ENCODE results near the gene FGF1. TPM values are rescaled to one million over a fixed set of nuclear protein-coding genes. Genes with fewer than 3 reads are reported as not detected.

The FGF1 gene
- total and polyA plus RNA-seq, 2 donors: 0.99 to 1.6 TPM

DNA sequence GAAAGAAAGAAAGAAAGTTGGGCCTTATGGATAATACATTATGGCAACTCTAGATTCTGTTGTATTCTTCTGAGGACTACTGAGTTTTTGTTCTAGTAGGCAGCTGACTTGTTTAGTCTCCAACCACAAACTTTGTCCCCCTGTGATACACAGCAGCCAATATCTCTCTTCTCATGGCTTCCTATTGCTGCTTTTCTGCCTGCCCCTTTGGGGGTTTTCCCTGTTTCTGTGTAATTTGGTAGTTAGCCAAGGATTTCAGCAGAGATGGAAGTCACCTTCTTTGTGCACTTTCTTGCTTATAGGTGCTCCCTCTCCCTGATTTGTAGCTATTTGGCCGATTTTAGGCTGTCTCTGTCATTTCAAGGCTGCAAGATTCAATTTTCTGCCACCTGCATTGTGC lies 109.6 kb downstream of the FGF1 start:
- Histone ChIP-seq H3K27me3 (ENCODE audit: control insufficient read depth in 2 of 2, insufficient read depth in 1 of 2, low read length in 1 of 2) (no peaks in the 10 kb centered on the region), H3K4me1 (ENCODE audit: control insufficient read depth in 2 of 2, insufficient read depth in 2 of 2, low read length in 2 of 2) (peaks cover 0 to 2% of the 10 kb centered on the region in 2 donors), H3K4me3 (ENCODE audit: low read length in 2 of 2) (no peak overlapping the region), H3K9me3 (ENCODE audit: control insufficient read depth in 2 of 2, insufficient read depth in 1 of 2, low read length in 1 of 2) (peaks cover 0 to 7% of the 10 kb centered on the region in 2 donors), H3K36me3 (ENCODE audit: control insufficient read depth in 2 of 2, insufficient read depth in 2 of 2, low read length in 1 of 2) (no peaks in the 10 kb centered on the region), H3K27ac (ENCODE audit: low read depth in 1 of 2, low read length in 1 of 2) (no peak overlapping the region)
- 92% methylated on average over 1 of the region's 1 CpG for WGBS
- no peak for DNase-seq (ENCODE audit: low read depth in 6 of 9, low spot score in 9 of 9)

DNA sequence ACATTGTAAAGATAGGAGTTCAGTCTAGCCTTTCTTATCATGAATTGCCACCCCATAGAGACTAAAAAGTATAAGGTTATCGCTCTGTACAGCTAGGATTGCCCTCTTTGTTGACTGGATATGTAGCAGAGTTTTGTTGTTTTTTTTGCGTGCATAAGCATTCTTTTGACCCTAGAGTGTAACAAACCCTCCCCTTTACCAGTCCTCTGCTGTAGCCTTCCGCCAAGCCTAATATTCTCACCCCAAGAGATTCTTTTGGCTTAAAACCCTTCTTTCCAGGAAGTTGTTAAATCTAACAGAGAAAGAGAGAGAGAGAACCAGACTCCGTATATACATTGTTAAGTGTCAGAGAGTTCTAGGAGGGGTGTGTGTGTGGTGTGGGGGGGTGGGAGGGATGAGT lies 113.9 kb downstream of the FGF1 start:
- peaks cover 0 to 3% of the 10 kb centered on the region in 2 donors for H3K4me1 ChIP-seq (ENCODE audit: control insufficient read depth in 2 of 2, insufficient read depth in 2 of 2, low read length in 2 of 2)
- no peak for DNase-seq (ENCODE audit: low read depth in 6 of 9, low spot score in 9 of 9)

DNA sequence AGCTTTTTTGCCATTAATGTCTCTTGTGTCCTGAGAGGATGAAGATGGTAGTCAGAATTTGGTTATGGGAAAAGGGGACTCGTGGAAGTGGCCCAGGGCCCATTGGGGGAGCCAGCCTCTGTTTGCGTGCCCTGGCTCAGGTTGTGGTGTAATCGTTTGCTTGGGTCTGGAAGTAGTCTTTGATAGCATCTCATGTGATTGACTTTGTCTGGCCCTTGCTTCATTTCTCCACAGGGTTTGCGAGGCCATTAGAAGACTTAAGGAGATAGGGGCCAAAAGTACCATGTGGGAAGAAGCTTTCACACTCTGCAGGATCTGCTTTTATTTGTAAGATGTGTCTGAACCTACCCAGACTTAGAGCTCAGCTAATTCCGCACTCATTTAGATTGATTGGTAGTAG lies 114.5 kb downstream of the FGF1 start:
- Histone ChIP-seq H3K36me3 (ENCODE audit: control insufficient read depth in 2 of 2, insufficient read depth in 2 of 2, low read length in 1 of 2) (no peaks in the 10 kb centered on the region), H3K4me3 (ENCODE audit: low read length in 2 of 2) (no peak overlapping the region), H3K9me3 (ENCODE audit: control insufficient read depth in 2 of 2, insufficient read depth in 1 of 2, low read length in 1 of 2) (no peaks in the 10 kb centered on the region), H3K27me3 (ENCODE audit: control insufficient read depth in 2 of 2, insufficient read depth in 1 of 2, low read length in 1 of 2) (no peaks in the 10 kb centered on the region), H3K4me1 (ENCODE audit: control insufficient read depth in 2 of 2, insufficient read depth in 2 of 2, low read length in 2 of 2) (peaks cover 0 to 3% of the 10 kb centered on the region in 2 donors), H3K27ac (ENCODE audit: low read depth in 1 of 2, low read length in 1 of 2) (peak overlapping the region in 1 of 2 donors; percentile 17)
- 93% methylated on average over 5 of the region's 5 CpGs for WGBS
- DNase-seq (ENCODE audit: low read depth in 6 of 9, low spot score in 9 of 9): no peak

More for the DNA sequence above, 113.9 kb downstream of the FGF1 start:
- Histone ChIP-seq H3K9me3 (ENCODE audit: control insufficient read depth in 2 of 2, insufficient read depth in 1 of 2, low read length in 1 of 2) (no peaks in the 10 kb centered on the region), H3K36me3 (ENCODE audit: control insufficient read depth in 2 of 2, insufficient read depth in 2 of 2, low read length in 1 of 2) (no peaks in the 10 kb centered on the region), H3K4me3 (ENCODE audit: low read length in 2 of 2) (no peak overlapping the region), H3K27ac (ENCODE audit: low read depth in 1 of 2, low read length in 1 of 2) (no peak overlapping the region), H3K27me3 (ENCODE audit: control insufficient read depth in 2 of 2, insufficient read depth in 1 of 2, low read length in 1 of 2) (no peaks in the 10 kb centered on the region)
- 97% methylated on average over 4 of the region's 4 CpGs for WGBS

DNA sequence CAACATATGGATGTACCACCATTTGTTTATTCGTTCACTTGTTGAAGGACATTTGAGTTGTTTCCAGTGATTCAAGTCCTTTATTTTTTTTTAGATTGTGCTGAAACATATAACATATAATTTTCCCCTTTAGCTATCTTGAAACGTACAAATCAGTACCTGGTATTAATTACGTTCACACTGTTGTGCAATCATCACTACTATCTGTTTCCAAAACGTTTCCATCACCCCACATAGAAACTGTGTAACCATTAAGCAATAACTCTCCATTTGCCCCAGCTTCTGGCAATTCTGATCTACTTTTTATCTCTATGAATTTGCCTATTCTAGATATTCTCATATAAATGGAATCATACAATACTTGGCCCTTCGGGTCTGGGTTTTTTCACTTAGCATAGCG lies 116.0 kb downstream of the FGF1 start:
- 93% methylated on average over 6 of the region's 6 CpGs for WGBS
- H3K27me3 ChIP-seq (ENCODE audit: control insufficient read depth in 2 of 2, insufficient read depth in 1 of 2, low read length in 1 of 2): no peaks in the 10 kb centered on the region
- H3K4me3 ChIP-seq (ENCODE audit: low read length in 2 of 2): no peak overlapping the region
- H3K27ac ChIP-seq (ENCODE audit: low read depth in 1 of 2, low read length in 1 of 2): no peak overlapping the region
- H3K9me3 ChIP-seq (ENCODE audit: control insufficient read depth in 2 of 2, insufficient read depth in 1 of 2, low read length in 1 of 2): no peaks in the 10 kb centered on the region
- H3K36me3 ChIP-seq (ENCODE audit: control insufficient read depth in 2 of 2, insufficient read depth in 2 of 2, low read length in 1 of 2): no peaks in the 10 kb centered on the region
- peaks cover 0 to 3% of the 10 kb centered on the region in 2 donors for H3K4me1 ChIP-seq (ENCODE audit: control insufficient read depth in 2 of 2, insufficient read depth in 2 of 2, low read length in 2 of 2)
- DNase-seq (ENCODE audit: low read depth in 6 of 9, low spot score in 9 of 9): no peak

DNA sequence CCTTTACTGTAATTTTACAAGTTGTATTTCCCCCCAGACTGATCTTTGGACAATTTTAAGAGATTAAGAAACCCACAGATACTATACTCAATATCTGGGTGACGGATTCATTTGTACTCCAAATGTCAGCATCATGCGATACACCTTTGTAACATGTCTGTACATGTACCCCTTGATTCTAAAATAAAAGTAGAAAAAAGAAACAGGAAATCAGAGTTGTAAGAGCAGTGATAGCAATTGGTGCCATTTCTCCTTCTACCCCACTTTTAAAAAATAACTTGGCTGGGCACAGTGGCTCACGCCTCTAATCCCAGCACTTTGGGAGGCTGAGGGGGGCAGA lies 116.9 kb downstream of the FGF1 start:
- no peak for DNase-seq (ENCODE audit: low read depth in 6 of 9, low spot score in 9 of 9)
- peaks cover 0 to 3% of the 10 kb centered on the region in 2 donors for H3K4me1 ChIP-seq (ENCODE audit: control insufficient read depth in 2 of 2, insufficient read depth in 2 of 2, low read length in 2 of 2)
- H3K27me3 ChIP-seq (ENCODE audit: control insufficient read depth in 2 of 2, insufficient read depth in 1 of 2, low read length in 1 of 2): no peaks in the 10 kb centered on the region
- no peaks in the 10 kb centered on the region for H3K9me3 ChIP-seq (ENCODE audit: control insufficient read depth in 2 of 2, insufficient read depth in 1 of 2, low read length in 1 of 2)
- H3K36me3 ChIP-seq (ENCODE audit: control insufficient read depth in 2 of 2, insufficient read depth in 2 of 2, low read length in 1 of 2): no peaks in the 10 kb centered on the region
- no peak overlapping the region for H3K4me3 ChIP-seq (ENCODE audit: low read length in 2 of 2)
- WGBS: 93% methylated on average over 3 of the region's 3 CpGs
- H3K27ac ChIP-seq (ENCODE audit: low read depth in 1 of 2, low read length in 1 of 2): peak overlapping the region in 1 of 2 donors; percentile 19

DNA sequence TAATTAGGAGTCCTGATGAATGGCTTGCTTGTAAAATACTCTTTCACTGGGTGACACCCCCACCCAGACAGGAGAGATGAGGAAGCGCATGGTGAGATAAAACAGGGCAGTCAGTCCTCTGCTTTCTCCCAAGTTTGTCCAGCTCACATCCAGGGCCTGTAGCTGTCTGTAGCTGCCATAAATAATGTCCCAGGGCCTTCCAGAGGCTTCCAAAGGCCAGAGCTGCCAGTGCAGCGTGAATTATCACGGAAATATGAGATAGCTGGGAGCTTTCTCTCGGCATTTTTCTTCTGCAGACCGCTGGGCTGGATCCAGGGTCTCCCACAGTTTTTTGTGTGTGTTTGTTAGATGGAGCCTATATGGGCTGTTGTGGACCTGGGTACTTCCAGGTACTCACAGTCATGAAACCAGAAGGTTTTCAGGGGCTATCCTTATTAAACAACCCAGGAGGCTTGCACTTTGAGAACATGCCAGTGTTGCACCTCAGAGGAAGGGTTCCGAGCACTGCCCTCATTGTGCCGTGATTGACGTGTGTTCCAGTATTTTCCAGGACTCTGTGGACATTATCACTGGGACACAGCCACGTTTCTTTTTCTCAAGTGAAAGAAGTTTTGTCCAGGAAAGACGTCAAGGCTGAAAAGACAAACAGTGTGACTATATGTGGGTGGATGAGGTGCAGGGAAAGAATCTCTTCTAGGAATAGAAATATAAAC lies 117.5 kb downstream of the FGF1 start:
- peak overlapping the region in 1 of 2 donors; percentile 19 for H3K27ac ChIP-seq (ENCODE audit: low read depth in 1 of 2, low read length in 1 of 2)

DNA sequence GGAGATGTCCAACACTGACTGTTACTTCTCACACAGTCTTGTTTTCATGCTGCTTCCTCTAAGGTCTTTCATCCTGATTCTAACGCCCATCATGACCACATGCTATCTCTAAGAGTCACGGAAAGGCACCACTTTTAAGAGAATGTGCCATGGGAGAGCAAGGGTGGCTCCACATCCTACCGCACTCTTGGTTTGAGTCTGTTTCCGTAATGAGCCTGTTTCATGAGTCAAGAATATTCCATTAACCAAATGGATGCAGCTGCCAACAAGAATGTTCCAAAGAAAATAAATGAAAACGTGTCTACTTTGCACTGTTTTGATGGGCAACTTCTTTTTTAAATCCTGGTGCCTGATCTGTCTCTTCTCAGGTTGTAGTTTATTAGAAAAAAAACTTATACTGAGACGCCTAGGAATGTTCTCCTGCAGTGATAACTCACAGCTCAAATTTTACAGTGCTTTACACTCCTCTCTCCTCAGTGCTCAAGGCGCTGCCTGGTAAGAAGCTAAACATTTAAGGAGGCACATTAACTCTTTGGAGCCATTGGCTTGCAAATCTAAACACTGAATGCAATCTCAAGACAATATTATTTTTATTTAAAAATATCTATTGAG lies 124.3 kb downstream of the FGF1 start:
- no peaks in the 10 kb centered on the region for H3K9me3 ChIP-seq (ENCODE audit: control insufficient read depth in 2 of 2, insufficient read depth in 1 of 2, low read length in 1 of 2)
- no peak for DNase-seq (ENCODE audit: low read depth in 6 of 9, low spot score in 9 of 9)
- H3K4me1 ChIP-seq (ENCODE audit: control insufficient read depth in 2 of 2, insufficient read depth in 2 of 2, low read length in 2 of 2): peaks cover 0 to 3% of the 10 kb centered on the region in 2 donors
- no peaks in the 10 kb centered on the region for H3K36me3 ChIP-seq (ENCODE audit: control insufficient read depth in 2 of 2, insufficient read depth in 2 of 2, low read length in 1 of 2)
- H3K4me3 ChIP-seq (ENCODE audit: low read length in 2 of 2): no peak overlapping the region
- WGBS: 94% methylated on average over 7 of the region's 7 CpGs
- no peaks in the 10 kb centered on the region for H3K27me3 ChIP-seq (ENCODE audit: control insufficient read depth in 2 of 2, insufficient read depth in 1 of 2, low read length in 1 of 2)
- no peak overlapping the region for H3K27ac ChIP-seq (ENCODE audit: low read depth in 1 of 2, low read length in 1 of 2)

More for the DNA sequence above, 117.5 kb downstream of the FGF1 start:
- Histone ChIP-seq H3K4me1 (ENCODE audit: control insufficient read depth in 2 of 2, insufficient read depth in 2 of 2, low read length in 2 of 2) (peaks cover 0 to 3% of the 10 kb centered on the region in 2 donors), H3K27me3 (ENCODE audit: control insufficient read depth in 2 of 2, insufficient read depth in 1 of 2, low read length in 1 of 2) (no peaks in the 10 kb centered on the region), H3K36me3 (ENCODE audit: control insufficient read depth in 2 of 2, insufficient read depth in 2 of 2, low read length in 1 of 2) (no peaks in the 10 kb centered on the region), H3K9me3 (ENCODE audit: control insufficient read depth in 2 of 2, insufficient read depth in 1 of 2, low read length in 1 of 2) (no peaks in the 10 kb centered on the region), H3K4me3 (ENCODE audit: low read length in 2 of 2) (no peak overlapping the region)
- DNase-seq (ENCODE audit: low read depth in 6 of 9, low spot score in 9 of 9): no peak
- WGBS: 91% methylated on average over 10 of the region's 10 CpGs

DNA sequence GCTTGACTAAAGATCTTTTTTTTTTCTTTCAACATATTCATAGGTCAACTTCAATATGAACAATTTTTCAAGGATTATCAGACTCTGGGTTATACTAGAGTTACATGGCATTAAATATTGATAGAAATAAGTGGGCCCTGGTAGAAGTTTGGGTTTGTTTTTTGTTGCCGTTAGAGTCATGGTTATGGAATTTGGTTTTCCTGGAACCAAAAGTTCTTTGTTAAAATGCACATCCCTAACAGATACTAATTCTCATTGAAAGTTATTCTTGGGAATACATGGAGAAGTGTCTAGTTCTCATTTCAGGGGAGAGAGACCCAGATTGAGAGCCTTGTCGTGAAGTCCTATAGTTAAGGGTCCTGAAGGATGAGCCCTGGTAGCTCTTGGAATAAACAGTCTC lies 124.9 kb downstream of the FGF1 start:
- H3K27ac ChIP-seq (ENCODE audit: low read depth in 1 of 2, low read length in 1 of 2): no peak overlapping the region
- DNase-seq (ENCODE audit: low read depth in 6 of 9, low spot score in 9 of 9): no peak
- 78% methylated on average over 2 of the region's 2 CpGs for WGBS
- no peaks in the 10 kb centered on the region for H3K9me3 ChIP-seq (ENCODE audit: control insufficient read depth in 2 of 2, insufficient read depth in 1 of 2, low read length in 1 of 2)
- H3K4me1 ChIP-seq (ENCODE audit: control insufficient read depth in 2 of 2, insufficient read depth in 2 of 2, low read length in 2 of 2): peaks cover 0 to 3% of the 10 kb centered on the region in 2 donors
- H3K27me3 ChIP-seq (ENCODE audit: control insufficient read depth in 2 of 2, insufficient read depth in 1 of 2, low read length in 1 of 2): no peaks in the 10 kb centered on the region
- H3K36me3 ChIP-seq (ENCODE audit: control insufficient read depth in 2 of 2, insufficient read depth in 2 of 2, low read length in 1 of 2): no peaks in the 10 kb centered on the region
- no peak overlapping the region for H3K4me3 ChIP-seq (ENCODE audit: low read length in 2 of 2)

DNA sequence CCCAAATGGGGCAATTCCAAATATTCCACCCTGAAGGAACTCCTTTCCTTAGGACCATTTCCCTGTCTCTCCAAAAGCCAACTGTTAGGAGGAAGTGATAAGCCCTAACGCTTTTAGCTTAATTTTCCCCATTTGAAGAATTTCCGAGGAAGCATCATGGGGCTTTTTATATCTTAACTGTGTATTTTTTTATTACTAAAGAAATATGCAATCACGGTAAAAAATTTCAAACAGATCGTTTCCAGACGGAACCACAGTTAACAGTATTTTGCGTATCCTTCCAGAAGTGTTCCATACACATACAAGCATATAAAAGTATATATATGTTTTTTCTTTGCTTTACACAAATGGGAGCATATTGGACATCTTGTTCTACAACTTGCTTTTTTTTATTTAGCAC lies 133.8 kb downstream of the FGF1 start:
- no peak overlapping the region for H3K4me3 ChIP-seq (ENCODE audit: low read length in 2 of 2)

More for the DNA sequence above, 133.8 kb downstream of the FGF1 start:
- Histone ChIP-seq H3K27ac (ENCODE audit: low read depth in 1 of 2, low read length in 1 of 2) (no peak overlapping the region), H3K27me3 (ENCODE audit: control insufficient read depth in 2 of 2, insufficient read depth in 1 of 2, low read length in 1 of 2) (peaks cover 21 to 48% of the 10 kb centered on the region in 2 donors), H3K9me3 (ENCODE audit: control insufficient read depth in 2 of 2, insufficient read depth in 1 of 2, low read length in 1 of 2) (no peaks in the 10 kb centered on the region), H3K4me1 (ENCODE audit: control insufficient read depth in 2 of 2, insufficient read depth in 2 of 2, low read length in 2 of 2) (peaks cover 0 to 8% of the 10 kb centered on the region in 2 donors), H3K36me3 (ENCODE audit: control insufficient read depth in 2 of 2, insufficient read depth in 2 of 2, low read length in 1 of 2) (no peaks in the 10 kb centered on the region)
- no peak for DNase-seq (ENCODE audit: low read depth in 6 of 9, low spot score in 9 of 9)
- WGBS: 76% methylated on average over 6 of the region's 6 CpGs
